GM21360 (cell line): ENCODE measurements around the gene DUSP3.

Experiments used
- ATAC-seq: cut with Tn5 transposase; IDR thresholded peaks from one replicate; pipeline ENCODE4 v1.9.1; 2021; ENCODE audit warnings: mild to moderate bottlenecking, moderate library complexity; ENCODE audit not compliant: unreplicated experiment

DUSP3 gene

GRCh38 chr17:43769859-43770258 lies 8.9 kb downstream of the DUSP3 start:
- no peak for ATAC-seq

- ATAC-seq: no peak
Observed at GRCh38 chr17:43769426-43769825, 9.4 kb downstream of the DUSP3 start.

GRCh38 chr17:43768943-43769342 lies 9.8 kb downstream of the DUSP3 start:
- no peak for ATAC-seq

GRCh38 chr17:43768382-43768781 lies 10.4 kb downstream of the DUSP3 start:
- ATAC-seq: no peak

GRCh38 chr17:43767713-43768059 lies 11.1 kb downstream of the DUSP3 start:
- no peak for ATAC-seq

GRCh38 chr17:43767053-43767712 lies 11.6 kb downstream of the DUSP3 start:
- ATAC-seq: no peak

- no peak for ATAC-seq
Observed at GRCh38 chr17:43766413-43767052, 12.2 kb downstream of the DUSP3 start.

GRCh38 chr17:43760254-43760852 lies 18.4 kb downstream of the DUSP3 start:
- ATAC-seq: no peak

- ATAC-seq: no peak
Observed at GRCh38 chr17:43759836-43760235, 18.9 kb downstream of the DUSP3 start.

GRCh38 chr17:43758497-43759174 lies 20.1 kb downstream of the DUSP3 start, which contains the start of gene SOST:
TSS of gene SOST (minus strand) at chr17:43758791. CDS start at chr17:43758741, 50 bp downstream.
- no peak for ATAC-seq

GRCh38 chr17:43758086-43758485 lies 20.7 kb downstream of the DUSP3 start:
- ATAC-seq: no peak

- no peak for ATAC-seq
Observed at GRCh38 chr17:43757171-43757660, 21.6 kb downstream of the DUSP3 start.

- ATAC-seq: no peak
Observed at GRCh38 chr17:43756201-43756600, 22.6 kb downstream of the DUSP3 start.

- ATAC-seq: no peak
Observed at GRCh38 chr17:43755389-43755875, 23.3 kb downstream of the DUSP3 start.

GRCh38 chr17:43754947-43755346 lies 23.8 kb downstream of the DUSP3 start:
- no peak for ATAC-seq

GRCh38 chr17:43753493-43754129 lies 25.2 kb downstream of the DUSP3 start:
- ATAC-seq: no peak

- ATAC-seq: no peak
Observed at GRCh38 chr17:43750153-43750552, 28.6 kb downstream of the DUSP3 start.

GRCh38 chr17:43745541-43745940 lies 33.2 kb downstream of the DUSP3 start:
- no peak for ATAC-seq

- ATAC-seq: no peak
Observed at GRCh38 chr17:43741636-43742035, 37.1 kb downstream of the DUSP3 start.

- no peak for ATAC-seq
Observed at GRCh38 chr17:43740541-43740940, 38.2 kb downstream of the DUSP3 start.

GRCh38 chr17:43737722-43738121 lies 41.1 kb downstream of the DUSP3 start:
- no peak for ATAC-seq
